GM19463 (cell line): ENCODE results near the gene NCF4.

Experiments used
- ATAC-seq: cut with Tn5 transposase; IDR thresholded peaks from one replicate; pipeline ENCODE4 v1.9.1; 2021; ENCODE audit warnings: mild to moderate bottlenecking, moderate library complexity; ENCODE audit not compliant: unreplicated experiment

The NCF4 gene

GRCh38 chr22:36863979-36864378, 3.2 kb downstream of the NCF4 start:
- ATAC-seq: no peak

DNA sequence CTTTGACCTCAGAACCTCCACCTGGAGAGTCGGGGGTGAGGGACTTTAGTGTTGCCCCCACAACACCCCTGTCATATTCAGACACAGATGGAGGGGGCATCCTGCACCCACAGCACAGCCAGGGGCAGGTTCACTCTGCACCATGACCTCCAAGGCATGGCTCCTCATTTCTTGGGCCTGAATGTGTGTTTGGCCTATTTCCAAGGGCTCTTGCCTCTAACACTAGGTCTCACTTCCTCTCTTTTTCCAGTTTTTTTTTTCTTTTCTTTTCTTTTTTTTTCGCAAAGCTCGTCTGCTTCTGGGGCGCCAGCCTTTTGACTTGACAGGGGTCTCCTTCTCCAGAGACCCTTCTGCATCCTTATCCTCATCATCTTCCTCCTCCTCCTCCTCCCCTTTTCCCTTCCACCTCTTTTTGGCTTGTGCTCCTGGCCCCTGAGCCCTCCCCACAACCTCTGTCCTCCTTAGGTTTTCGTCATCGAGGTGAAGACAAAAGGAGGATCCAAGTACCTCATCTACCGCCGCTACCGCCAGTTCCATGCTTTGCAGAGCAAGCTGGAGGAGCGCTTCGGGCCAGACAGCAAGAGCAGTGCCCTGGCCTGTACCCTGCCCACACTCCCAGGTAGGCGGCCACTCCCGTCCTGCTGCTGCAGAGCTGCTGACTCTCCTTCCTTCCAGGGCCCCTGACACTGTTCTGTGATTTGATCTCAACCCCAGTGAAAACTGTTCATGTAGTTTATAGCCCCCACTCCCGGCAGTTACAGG, 3.8 kb downstream of the NCF4 start:
- no peak for ATAC-seq

- ATAC-seq: no peak
Observed at GRCh38 chr22:36865346-36865745, 4.5 kb downstream of the NCF4 start.

DNA sequence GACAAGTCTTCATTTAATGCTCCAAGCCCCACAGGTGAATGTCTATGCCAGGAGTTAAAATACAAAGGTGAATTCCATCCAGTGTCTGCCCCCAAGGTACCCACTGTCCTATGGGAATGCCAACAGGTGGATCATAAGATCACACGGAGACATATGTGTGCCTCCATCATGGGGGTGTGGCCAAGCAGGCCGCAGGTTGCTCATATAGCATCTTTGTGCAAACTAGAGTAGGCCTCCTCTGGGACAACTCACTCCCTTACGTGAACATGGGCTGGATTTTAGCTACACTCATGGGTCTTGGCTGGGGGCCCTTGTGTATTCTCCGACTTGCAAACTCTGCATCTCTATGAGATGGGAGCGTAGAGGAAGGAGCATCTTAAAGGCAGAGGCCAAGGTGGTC, 6.9 kb downstream of the NCF4 start:
- ATAC-seq: no peak

DNA sequence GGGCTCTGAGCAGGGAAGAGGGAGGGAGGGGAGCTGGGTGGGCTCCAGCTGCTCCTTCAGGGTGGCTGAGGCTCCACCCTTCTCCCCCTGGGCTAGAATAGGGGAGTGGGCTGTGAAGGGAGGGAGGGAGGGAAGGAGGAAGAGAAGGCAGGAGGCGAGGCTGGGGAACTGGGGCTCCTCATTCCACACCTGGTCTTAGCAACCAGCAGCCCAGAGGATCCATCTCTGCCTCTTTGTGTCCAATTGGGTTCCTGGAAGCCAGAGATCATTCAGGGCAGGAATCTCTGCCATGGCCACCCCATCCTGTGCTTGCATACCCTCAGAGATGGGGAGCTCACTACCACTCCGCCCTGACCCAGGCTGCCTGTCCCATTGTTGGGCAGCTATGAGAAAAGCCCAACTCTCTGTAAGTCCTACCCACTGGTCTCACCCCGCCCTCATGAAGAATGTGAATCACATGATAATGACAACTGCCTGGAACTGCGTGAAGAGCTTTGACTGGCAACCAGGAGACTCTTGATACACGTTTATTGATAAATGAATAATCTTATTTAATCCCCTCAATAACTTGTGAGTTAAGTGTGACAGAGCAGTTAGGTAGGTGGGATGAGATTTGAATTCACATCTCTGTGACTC, 7.9 kb downstream of the NCF4 start:
- no peak for ATAC-seq

GRCh38 chr22:36870250-36870649, 9.4 kb downstream of the NCF4 start:
- ATAC-seq: no peak

GRCh38 chr22:36871669-36872081, 10.9 kb downstream of the NCF4 start:
- no peak for ATAC-seq

GRCh38 chr22:36872084-36872483, 11.3 kb downstream of the NCF4 start:
- ATAC-seq: no peak

DNA sequence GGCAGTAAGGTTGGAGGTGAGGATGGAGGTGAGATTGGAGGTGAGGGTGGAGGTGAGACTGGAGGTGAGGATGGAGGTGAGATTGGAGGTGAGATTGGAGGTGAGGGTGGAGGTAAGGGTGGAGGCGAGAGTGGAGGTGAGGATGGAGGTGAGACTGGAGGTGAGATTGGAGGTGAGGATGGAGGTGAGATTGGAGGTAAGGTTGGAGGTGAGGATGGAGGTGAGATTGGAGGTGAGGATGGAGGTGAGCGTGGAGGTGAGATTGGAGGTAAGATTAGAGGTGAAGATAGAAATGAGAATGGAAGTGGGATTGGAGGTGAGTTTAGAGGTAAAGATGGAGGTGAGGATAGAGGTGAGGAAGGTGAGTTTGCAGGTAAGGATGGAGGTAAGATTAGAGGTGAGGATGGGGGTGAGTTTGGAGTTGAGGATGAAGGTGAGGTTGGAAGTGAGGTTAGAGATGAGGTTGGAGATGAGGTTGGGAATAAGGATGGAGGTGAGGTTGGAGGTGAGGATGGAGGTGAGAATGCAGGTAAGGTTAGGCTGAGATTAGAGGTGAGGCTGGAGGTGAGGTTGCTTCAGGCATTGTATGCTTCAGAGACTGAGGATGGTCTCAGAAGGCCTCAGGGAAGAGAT, 12.2 kb downstream of the NCF4 start:
- ATAC-seq: no peak

DNA sequence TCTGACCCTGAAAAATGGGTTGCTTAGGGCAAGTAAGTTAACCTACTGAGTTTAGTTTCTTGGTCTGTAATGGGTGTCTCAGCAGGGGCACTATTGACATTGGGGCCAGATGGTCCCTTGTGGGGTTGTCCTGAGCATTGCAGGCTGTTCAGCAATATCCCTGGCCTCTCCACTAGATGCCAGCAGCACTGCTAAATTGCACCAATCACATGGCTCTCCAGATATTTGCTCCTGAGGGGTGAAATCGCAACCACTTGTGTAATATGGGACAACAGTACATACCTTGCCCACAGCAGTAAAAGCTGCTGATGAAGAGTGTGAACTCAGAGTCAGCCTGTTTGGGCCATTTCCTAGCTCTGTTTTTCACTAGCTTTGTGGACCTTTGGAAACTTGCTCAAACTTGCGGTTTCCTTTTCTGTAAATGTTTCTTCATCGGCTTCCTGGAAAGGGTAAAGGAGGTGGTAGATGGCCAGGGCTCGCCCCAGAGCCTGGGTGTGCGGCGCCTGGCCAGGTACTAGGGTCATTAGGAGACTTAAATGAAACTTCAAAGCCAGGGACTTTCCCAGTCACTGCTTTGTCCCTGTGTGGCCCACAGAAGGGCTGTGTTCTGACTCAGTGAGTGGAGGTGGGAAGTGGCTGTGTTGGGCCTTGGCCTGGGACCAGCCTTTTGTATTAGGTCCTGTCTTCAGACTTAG, 13.0 kb downstream of the NCF4 start:
- ATAC-seq: peak; percentile 92

GRCh38 chr22:36874309-36874696, 13.5 kb downstream of the NCF4 start:
- no peak for ATAC-seq

DNA sequence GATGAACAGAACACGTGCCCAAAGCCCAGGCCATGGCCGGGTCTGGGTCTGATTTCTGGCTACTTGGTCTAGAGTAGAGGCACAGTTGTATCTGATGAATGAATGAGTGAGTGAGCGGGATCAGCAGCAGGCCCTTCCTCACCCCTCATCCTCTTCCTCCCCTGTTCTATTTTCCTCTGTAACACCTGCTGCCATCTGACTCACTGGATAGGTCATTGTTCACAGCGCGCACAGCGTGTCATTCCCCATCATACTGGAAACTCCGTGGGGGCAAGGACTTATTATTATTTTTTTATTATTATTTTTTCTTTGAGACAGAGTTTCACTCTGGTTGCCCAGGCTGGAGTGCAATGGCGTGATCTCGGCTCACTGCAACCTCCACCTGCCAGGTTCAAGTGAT, 13.9 kb downstream of the NCF4 start:
- ATAC-seq: no peak

- ATAC-seq: no peak
Observed at GRCh38 chr22:36875741-36876140, 14.9 kb downstream of the NCF4 start.

DNA sequence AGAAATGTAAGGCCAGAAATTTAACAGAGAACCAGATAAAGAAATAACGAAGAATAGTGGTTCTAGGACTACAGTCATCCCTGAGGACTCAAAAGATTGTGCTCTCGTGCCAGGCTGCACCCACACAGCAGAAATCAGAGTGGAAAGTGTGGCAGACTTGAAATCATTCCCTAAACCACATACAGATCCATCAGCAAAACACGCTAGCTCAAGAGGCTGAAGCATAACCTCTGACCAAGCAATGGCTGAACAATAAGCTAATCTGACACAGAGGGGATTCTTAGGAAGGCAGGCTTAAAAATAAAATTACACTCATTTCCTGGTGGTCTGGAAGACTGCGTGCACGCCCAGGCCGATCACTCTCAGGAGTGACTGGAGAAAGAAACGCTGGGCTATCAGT, 19.0 kb downstream of the NCF4 start:
- ATAC-seq: no peak

- no peak for ATAC-seq
Observed at GRCh38 chr22:36881504-36882245, 20.9 kb downstream of the NCF4 start.

DNA sequence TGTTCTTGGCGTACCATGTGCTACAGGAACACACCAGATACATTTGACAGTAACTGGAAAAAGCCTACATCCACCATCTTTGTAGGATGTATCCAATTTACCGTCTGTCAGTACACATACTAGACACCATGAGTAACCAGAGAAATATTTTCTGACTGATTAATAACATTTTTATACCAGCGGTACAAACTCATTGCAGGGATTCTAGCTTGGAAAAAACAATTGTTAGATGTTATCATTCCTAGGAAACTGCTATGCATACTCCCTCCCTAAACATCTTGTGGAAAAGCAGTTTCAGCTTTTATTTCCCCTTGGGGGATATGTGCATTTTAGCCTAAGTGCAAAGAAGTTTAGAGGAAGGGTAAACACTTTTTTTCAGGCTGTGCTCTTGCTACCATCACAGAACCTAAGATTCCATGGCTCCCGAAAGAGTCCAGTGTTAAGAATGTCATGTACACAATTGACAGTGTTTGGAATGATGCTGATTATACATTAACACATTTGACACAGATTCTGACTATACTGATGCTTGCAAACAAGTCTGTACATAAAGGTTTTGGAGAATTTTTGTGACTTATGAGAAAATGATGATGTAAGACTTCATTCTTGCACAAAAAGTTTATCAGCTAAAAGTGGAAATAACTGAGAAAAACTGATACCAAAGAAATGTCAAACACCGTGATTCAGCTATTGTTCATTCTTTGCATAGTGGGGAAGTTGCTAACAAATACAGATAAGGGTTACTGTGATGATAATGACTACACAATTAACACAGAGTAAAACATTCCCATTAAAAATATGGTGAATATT, 23.7 kb downstream of the NCF4 start:
- ATAC-seq: no peak

- ATAC-seq: no peak
Observed at GRCh38 chr22:36885474-36885873, 24.7 kb downstream of the NCF4 start.

DNA sequence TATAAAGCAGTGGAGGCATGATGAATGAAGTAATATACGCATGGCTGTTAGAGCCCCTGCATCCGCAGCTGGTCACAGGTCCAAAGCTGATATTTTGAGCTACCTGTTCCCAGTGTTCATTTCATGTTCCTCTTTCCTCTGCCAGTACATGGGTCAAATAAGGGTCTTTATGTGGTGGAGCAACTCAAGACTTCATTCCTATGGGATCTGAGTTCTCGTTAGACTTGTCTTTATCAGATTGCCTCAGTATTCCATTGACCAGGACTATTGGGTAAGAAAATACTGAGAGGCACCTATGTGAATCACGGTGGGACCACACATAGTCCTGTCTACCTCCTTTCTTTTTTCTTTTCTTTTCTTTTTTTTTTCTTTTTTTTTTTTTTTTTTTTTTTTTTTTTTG, 25.2 kb downstream of the NCF4 start:
- ATAC-seq: no peak

DNA sequence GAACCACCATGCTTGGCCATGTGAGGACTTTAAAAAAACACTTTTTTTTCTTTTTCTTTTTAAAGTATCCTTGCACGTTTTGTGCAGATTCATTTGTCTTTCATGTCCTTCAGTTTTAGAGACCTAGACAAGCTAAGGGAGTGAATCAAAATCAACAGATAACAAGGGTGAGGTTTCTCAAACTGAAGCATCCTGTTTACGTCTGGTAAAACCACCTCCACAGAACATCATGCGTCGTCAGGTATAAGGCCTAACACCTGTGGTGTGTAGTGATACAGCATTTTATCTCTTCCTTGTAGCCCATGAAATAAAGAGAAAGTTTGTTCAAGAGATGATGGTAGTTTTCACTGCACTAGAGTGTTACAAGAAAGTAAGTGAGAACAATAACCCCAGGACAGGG, 26.4 kb downstream of the NCF4 start:
- no peak for ATAC-seq

DNA sequence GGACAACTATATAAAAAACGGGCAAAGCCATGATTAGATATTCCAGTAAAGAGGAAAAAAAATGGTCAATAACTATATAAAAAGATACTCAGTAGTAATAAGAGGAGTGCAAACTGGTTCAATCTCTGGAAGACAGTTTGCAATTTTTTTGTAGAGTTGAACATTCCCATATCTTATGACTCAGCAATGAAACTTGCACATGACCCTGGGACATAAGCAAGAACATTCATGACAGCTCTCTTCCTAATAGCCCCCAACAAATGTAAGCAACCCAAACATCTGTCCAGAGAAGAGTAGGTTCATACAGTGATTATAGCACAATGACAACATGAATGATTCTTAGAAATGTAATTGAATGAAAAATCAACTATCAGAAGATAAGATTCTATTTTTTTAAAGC, 30.8 kb downstream of the NCF4 start:
- no peak for ATAC-seq
